Keratinocyte (primary cell): ENCODE results near the gene IFT43.

ENCODE experiments used
- CTCF ChIP-seq, 3 experiments: IDR thresholded peaks in 1 of 3; conservative IDR thresholded peaks in 1 of 3; optimal IDR thresholded peaks in 1 of 3; 2 replicates in 2 of 3; 3 replicates in 1 of 3; pipeline versions ENCODE3 to v1.5.1; 2011; ENCODE audit warnings: low read length in 3 of 3, mild to moderate bottlenecking in 3 of 3, moderate library complexity in 2 of 3, control low read depth in 1 of 3, inconsistent platforms in 1 of 3; ENCODE audit not compliant: insufficient read depth in 2 of 3; ENCODE audit errors: extremely low read depth in 1 of 3
- EZH2 ChIP-seq: IDR thresholded peaks from one replicate; pipeline ENCODE4 v1.6.1; 2012; ENCODE audit warnings: inconsistent platforms, mild to moderate bottlenecking, low read length, moderate library complexity

GRCh38 chr14:76106188-76106587 lies 120.6 kb downstream of the IFT43 start:
- TF ChIP-seq CTCF (optimal IDR thresholded peaks at IDR 0.05 in 1 of 3, IDR thresholded peaks at IDR 0.05 in 1 of 3, conservative IDR thresholded peaks at IDR 0.05 in 1 of 3; ENCODE audit: extremely low read depth in 1 of 3, insufficient read depth in 2 of 3, low read length in 3 of 3) (no peak), EZH2 (no peak)
